ENCODE results near the gene GORASP1.

GORASP1 gene

DNA sequence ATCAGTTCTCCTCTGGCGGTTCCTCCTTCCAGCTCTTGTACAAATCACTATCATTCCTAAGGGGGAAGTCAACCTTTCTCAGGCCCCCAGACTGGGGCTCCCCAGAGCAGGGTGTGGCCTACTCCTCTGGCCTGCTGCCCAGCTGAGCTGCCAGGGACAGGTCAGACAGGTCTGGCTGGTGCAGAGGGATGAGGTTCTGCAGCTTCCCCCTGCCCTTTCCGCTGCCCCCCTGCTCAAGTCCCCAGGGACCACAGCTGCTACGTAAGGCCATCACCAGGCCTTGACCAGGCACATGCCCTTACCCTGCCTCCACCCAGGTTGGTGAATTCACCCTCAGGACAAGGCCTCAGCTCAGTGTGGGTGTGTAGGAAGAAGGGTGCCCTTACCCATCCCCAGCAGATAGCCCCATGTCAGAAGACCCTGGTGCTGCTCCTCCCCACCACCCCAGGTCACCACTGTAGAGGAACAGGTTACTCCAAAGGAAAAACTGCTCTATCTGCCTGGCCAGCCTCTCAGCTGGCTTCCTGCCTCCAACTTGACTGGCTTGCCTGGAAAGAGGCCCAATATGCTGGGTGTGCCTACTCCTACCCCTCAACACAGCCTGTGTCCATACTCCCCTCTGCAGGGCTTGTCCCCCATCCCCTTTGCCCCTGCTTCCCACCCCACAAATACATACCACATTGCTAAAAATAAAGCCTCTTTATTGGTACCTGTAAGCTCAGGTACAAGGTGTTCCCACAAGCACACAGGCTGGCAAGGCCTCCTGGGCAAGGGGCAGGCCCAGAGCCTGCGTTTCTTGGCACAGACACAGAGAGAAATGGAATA, 34.0 kb upstream of the GORASP1 start:
- peak; percentile 32 for DNase-seq (ENCODE audit: low read depth)

- DNase-seq (ENCODE audit: low read depth) = no peak
Measured at GRCh38 chr3:39140341-39140971, 33.0 kb upstream of the GORASP1 start.

GRCh38 chr3:39139442-39139841, 32.0 kb upstream of the GORASP1 start:
- no peak for DNase-seq (ENCODE audit: low read depth)

GRCh38 chr3:39138804-39139415, 31.5 kb upstream of the GORASP1 start:
- DNase-seq (ENCODE audit: low read depth) = no peak

- DNase-seq (ENCODE audit: low read depth) = no peak
Measured at GRCh38 chr3:39137991-39138803, 30.8 kb upstream of the GORASP1 start.

GRCh38 chr3:39137435-39137936, 30.1 kb upstream of the GORASP1 start:
- no peak for DNase-seq (ENCODE audit: low read depth)

DNA sequence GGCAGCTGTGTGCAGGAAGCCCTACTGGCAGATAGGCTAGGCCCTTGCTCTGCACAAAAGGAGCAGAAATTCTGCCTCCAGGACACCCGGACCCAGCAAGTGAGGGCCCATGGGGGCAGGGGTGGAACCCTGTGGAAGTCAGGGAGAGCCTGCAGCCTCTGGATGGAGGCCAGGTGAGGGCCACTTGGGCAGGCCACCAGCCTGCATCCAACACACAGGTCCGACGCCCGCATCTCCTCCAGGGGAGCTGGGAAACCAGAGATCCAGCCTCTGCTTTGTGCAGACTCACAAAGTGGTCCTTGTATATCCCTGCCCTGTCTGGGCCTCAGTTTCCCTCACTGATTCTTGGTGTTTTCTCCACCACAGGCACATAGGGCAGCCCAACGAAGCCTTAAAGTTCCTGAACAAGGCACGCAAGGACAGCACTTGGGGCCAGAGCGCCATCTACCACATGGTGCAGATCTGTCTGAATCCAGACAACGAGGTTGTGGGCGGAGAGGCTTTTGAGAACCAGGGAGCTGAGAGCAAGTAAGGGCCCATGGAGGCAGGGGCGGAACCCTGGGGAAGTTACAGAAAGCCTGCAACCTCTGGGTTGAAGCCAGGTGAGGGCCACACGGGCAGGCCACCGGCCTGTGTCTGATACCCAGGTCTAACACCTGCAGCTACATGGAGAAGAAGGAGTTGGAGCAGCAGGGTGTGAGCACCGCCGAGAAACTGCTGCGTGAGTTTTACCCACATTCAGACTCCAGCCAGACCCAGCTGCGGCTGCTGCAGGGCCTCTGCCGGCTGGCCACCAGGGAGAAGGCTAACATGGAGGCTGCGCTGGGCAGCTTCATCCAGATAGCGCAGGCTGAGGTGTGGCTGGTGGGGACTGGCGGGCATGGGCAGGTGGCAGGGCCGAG, 29.4 kb upstream of the GORASP1 start:
- no peak for DNase-seq (ENCODE audit: low read depth)

- DNase-seq (ENCODE audit: low read depth) = no peak
Measured at GRCh38 chr3:39135170-39135805, 27.9 kb upstream of the GORASP1 start.

DNA sequence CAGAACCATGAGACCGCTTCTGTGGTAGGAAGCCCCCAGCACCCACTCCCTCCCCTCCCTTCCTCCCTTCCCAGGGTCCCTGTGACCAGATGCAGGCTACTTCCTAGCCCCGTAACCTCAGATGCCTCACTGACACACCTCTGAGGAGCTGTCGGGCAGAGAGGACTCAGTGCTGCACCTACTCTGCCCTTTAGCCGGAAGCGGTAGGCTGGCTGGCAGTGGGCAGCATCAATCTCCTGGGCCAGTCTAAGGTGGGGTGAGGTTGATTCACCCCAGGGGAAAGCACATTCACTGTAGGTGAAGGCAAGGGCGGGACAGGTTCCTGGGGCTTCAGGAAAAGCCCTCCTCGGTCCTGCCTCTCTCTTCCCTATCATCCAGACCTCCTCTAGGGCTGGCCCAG, 26.9 kb upstream of the GORASP1 start:
- no peak for DNase-seq (ENCODE audit: low read depth)

GRCh38 chr3:39133822-39134221, 26.4 kb upstream of the GORASP1 start:
- DNase-seq (ENCODE audit: low read depth) = no peak

- no peak for DNase-seq (ENCODE audit: low read depth)
Measured at GRCh38 chr3:39133093-39133490, 25.7 kb upstream of the GORASP1 start.

- DNase-seq (ENCODE audit: low read depth) = no peak
Measured at GRCh38 chr3:39132096-39133092, 25.0 kb upstream of the GORASP1 start.

DNA sequence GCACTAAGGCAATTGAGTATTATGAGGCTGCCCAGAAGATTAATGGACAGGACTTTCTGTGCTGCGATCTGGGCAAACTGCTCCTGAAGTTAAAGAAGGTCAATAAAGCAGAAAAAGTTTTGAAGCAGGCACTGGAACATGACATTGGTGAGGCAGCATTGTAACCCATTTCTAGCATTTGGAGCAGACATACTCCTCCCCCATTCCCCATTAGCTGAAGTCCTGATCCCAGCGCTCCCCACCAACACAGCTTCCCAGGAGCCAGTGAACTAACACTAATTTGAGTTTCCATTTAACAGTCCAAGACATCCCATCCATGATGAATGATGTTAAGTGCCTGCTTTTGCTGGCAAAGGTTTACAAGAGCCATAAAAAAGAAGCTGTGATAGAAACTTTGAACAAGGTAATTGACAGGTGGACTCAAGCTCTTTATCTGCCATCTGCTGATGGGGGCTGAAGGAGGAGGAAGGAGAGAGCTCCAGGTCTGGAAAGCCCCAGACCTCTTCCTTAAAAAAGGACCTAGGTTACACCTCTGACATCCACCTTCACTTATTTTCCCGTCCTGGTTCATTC, 23.4 kb upstream of the GORASP1 start:
- DNase-seq (ENCODE audit: low read depth) = no peak

DNA sequence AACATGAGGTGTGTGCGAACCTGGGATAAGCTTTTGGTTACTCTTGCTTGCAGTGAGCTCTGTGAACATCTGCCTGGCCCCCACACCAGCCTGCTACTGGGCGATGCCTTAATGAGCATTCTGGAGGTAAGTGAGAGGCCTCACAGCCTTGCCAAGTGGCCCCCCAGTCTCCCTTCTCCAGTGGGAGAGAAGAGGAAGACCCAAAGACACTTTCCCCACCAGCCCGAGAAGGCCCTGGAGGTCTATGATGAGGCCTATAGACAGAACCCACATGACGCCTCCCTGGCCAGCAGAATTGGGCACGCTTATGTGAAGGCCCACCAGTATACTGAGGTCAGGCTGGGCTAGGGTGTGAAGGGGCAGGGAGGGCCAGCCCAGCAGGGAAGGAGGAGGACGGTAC, 22.6 kb upstream of the GORASP1 start:
- DNase-seq (ENCODE audit: low read depth) = no peak

- DNase-seq (ENCODE audit: low read depth) = no peak
Measured at GRCh38 chr3:39128951-39129350, 21.5 kb upstream of the GORASP1 start.

DNA sequence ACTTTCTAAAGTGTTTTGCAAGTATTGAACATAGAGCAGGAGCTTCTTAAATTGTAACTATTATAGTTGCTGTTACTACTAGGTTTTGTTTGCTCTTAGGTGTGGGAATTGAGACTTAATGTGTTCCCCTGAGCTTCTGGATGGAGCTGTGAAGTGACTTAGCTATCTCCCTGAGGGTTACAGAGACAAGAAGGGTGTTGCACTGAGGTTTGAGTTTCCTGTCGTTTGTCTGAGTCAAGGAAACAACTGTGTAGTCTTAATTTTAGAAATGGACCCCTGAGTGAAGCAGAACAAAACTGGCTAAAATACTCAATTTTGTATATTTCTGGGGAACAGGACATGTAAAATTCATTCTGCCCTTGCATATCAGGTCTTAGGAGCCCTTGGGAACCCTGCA, 20.5 kb upstream of the GORASP1 start:
- DNase-seq (ENCODE audit: low read depth) = no peak

DNA sequence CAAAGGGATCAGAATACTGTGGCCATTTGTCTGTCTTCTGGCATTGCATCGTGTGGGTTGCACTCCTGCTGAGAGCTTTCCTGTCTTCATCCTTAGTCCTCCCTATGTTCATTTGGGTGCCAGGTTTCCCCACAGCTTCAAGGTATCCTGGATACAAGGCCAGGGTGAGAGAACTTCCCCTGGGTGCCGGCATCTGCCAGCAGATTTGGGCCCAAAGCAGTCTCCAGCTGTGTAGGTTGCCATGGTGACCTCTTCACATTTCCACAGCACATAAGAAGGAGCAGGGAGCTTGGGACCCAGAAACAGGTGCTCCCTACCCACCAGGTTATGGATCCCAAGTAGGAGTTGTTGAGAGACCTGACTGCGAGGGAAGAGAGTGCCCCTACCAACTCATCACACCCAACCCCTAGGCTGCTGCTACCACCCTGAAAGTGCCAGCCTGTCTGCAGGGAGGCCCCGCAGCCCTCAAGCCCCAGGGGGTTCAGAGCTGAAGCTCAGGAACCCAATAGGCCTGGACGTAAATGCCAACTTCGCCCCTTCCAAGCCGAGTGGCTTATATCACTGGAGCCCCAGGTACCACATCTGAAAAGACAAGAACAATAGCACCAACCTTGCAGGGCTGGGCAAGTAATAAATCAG, 20.0 kb upstream of the GORASP1 start:
- no peak for DNase-seq (ENCODE audit: low read depth)

DNA sequence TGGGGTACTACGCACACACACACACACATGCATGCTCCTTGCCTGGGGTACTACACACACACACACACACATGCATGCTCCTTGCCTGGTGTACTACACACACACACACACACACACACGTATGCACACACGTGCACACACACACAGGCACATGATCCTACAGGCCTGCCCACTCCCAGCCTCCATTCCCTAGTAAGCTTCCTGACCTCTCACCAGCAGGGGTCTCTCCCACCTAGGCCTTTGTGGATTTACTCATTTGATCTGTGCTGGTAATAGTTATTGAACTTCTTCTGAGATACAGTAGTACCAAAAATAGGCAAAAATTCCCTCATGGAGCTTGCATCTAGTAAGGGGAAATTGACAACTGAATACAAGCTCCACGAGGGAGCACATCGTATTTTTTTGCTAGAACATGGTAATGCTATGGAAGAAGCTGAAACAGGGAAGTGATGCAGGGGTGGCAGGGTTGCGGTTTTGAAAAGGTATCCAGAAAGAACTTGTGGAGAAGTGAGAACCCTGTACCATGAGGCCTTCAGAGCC, 19.2 kb upstream of the GORASP1 start:
- DNase-seq (ENCODE audit: low read depth) = peak; percentile 68
